ENCODE data around the gene ULK3. TPM values are rescaled to one million over a fixed set of nuclear protein-coding genes. Genes with fewer than 3 reads are reported as not detected.

Gene ULK3
- total RNA-seq, 1 experiment from 2014 or later: 48.4 TPM

DNA sequence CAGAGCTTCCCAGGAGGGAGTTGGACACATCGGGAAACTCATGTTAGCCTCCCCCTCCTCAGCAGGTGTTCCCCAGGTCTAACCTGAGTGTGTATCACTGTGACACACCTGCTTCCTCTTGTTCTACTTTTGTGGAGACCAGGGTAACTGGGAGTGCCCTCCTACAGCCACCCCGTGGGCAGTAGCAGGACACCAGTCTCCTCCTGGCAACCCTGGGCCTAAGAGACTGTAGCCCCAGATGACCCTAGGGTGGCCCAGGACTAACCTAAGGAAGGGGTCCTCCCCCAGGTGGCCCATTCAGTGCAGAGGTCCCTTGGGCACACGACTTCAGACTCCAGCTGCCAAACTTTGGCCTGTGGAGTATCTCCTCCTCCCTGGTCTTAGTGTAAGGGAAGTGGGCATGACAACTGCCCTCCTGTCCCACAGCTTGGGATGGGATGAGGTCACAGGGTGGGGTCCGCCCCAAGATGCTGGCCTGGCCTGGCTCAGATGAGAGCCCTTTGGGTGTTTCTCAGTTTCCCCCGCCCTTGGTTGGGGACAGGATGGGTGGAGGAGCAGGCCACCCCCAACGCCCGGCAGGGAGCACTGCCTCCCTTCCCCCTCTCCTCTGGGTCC is 56.3 kb downstream of the ULK3 start:
- ATAC-seq (no peak), DNase-seq (ENCODE audit: low read depth, low spot score) (no peak)
- no peak overlapping the region for H3K27ac ChIP-seq (ENCODE audit: low read depth, low read length)
- intact Hi-C loops (cut with micrococcal nuclease): loop anchor here (10.0 kb wide), 1 partner anchor 418 kb away; the partner anchor contains the start of gene C15orf39
- peaks cover 20 to 43% of the 10 kb centered on the region in 2 experiments for H3K4me1 ChIP-seq (ENCODE audit: control insufficient read depth in 1 of 2, insufficient read depth in 2 of 2, low read length in 2 of 2)
- H2AFZ ChIP-seq (ENCODE audit: low read depth, low read length, poor library complexity, severe bottlenecking): no peak overlapping the region
- H3K9me2 ChIP-seq (ENCODE audit: insufficient read depth): no peaks in the 10 kb centered on the region
- no peak overlapping the region for H3K9ac ChIP-seq (ENCODE audit: low read length)
- TF ChIP-seq TCF7L2 (IDR thresholded peaks at IDR 0.05; ENCODE audit: borderline replicate concordance, extremely low read depth, insufficient read depth, insufficient read length) (no peak), POLR2A (IDR thresholded peaks at IDR 0.05; ENCODE audit: borderline replicate concordance, extremely low read depth, insufficient read depth, insufficient read length) (no peak), SIN3A (IDR thresholded peaks at IDR 0.05; ENCODE audit: low read depth) (no peak), JUND (IDR thresholded peaks at IDR 0.05) (no peak), REST (IDR thresholded peaks at IDR 0.05; ENCODE audit: low read depth) (no peak), POLR2AphosphoS5 (IDR thresholded peaks at IDR 0.05; ENCODE audit: low read depth, low read length) (no peak), ZFX (IDR thresholded peaks at IDR 0.05) (no peak)
- BruUV-seq (replicated peaks): no TSS peak
- H4K20me1 ChIP-seq (ENCODE audit: insufficient read depth): peaks cover 7% of the 10 kb centered on the region; the same call in 1 of the 2 replicates
- H3K9me3 ChIP-seq (ENCODE audit: control insufficient read depth in 1 of 2, insufficient read depth in 1 of 2, low read depth in 1 of 2, low read length in 2 of 2): no peaks in the 10 kb centered on the region
- peaks cover 0 to 5% of the 10 kb centered on the region in 2 experiments; a peak in 3 of 4 replicates for H3K36me3 ChIP-seq (ENCODE audit: control insufficient read depth in 1 of 2, insufficient read depth in 2 of 2, low read length in 2 of 2)
- ChIA-PET CTCF (interaction anchor here (1.4 to 2.7 kb wide), 4 partner anchors 8 to 18 kb away, joined by 3 to 12 read pairs (median 6); no protein-coding TSS in a partner anchor), RAD21 (ENCODE audit: low non-redundant PET in 1 of 2, low total read pairs in 2 of 2, uncharacterized antibody in 2 of 2, unreplicated experiment in 2 of 2) (no interaction called here), POLR2A (no interaction called here)
- H3K79me2 ChIP-seq (ENCODE audit: insufficient read depth, low read length): peaks cover 90% of the 10 kb centered on the region
- no peak overlapping the region for H3K4me3 ChIP-seq (replicated peaks in 1 of 2; ENCODE audit: low read depth in 1 of 2, low read length in 2 of 2)
- no peak overlapping the region for H3K4me2 ChIP-seq (ENCODE audit: low read length)
- no peaks in the 10 kb centered on the region for H3K27me3 ChIP-seq (ENCODE audit: insufficient read depth, low read length)

Small RNA genes within 50 kb of the gene (microRNA-seq; reads per million reads assigned to microRNA genes)
- gene MIR4513 (ENCODE audit: borderline number of aligned reads) (not detected), gene MIR6882 (ENCODE audit: borderline number of aligned reads) (not detected)

Other genes with a start within 250 kb of the ULK3 start
- gene CLK3, start 227.3 kb downstream of the ULK3 start, total RNA-seq (2021; ENCODE audit: unreplicated experiment): 79.3 TPM
- 45.1 TPM for gene EDC3, start 147.1 kb downstream of the ULK3 start, total RNA-seq (2021; ENCODE audit: unreplicated experiment)
- 1.5 TPM for gene CYP1A1, start 117.6 kb downstream of the ULK3 start, total RNA-seq (2021; ENCODE audit: unreplicated experiment)
- gene CYP1A2, start 94.3 kb downstream of the ULK3 start, total RNA-seq (2021; ENCODE audit: unreplicated experiment): not detected
- gene CSK, start 61.1 kb downstream of the ULK3 start, total RNA-seq (2021; ENCODE audit: unreplicated experiment): 72.2 TPM
- gene LMAN1L, start 30.3 kb downstream of the ULK3 start, total RNA-seq (2021; ENCODE audit: unreplicated experiment): 0.17 TPM
- gene CPLX3, start 16.5 kb downstream of the ULK3 start, total RNA-seq (2021; ENCODE audit: unreplicated experiment): not detected
- 55.8 TPM for gene SCAMP2, start 30.2 kb upstream of the ULK3 start, total RNA-seq (2021; ENCODE audit: unreplicated experiment)
- gene MPI, start 46.9 kb upstream of the ULK3 start, total RNA-seq (2021; ENCODE audit: unreplicated experiment): 49.7 TPM
- gene FAM219B, start 63.7 kb upstream of the ULK3 start, total RNA-seq (2021; ENCODE audit: unreplicated experiment): 64.3 TPM
- 307 TPM for gene COX5A, start 94.9 kb upstream of the ULK3 start, total RNA-seq (2021; ENCODE audit: unreplicated experiment)
- gene RPP25, start 113.6 kb upstream of the ULK3 start, total RNA-seq (2021; ENCODE audit: unreplicated experiment): 5.9 TPM
- gene SCAMP5, start 152.4 kb upstream of the ULK3 start, total RNA-seq (2021; ENCODE audit: unreplicated experiment): 6.2 TPM
- gene PPCDC, start 180.4 kb upstream of the ULK3 start, total RNA-seq (2021; ENCODE audit: unreplicated experiment): 18.0 TPM